HG02588 (cell line): Measurements from ENCODE around the gene ACER3.
"Not testable (repeated sequence)": the region's sequence is repeated elsewhere in the genome, so short reads cannot be mapped to it uniquely, and the experiment has no call there.

ENCODE experiments used
- ATAC-seq: cut with Tn5 transposase; IDR thresholded peaks from one replicate; pipeline ENCODE4 v1.9.1; 2021; ENCODE audit warnings: mild to moderate bottlenecking, moderate library complexity; ENCODE audit not compliant: unreplicated experiment

The ACER3 gene

GRCh38 chr11:76835928-76836612, 24.6 kb upstream of the ACER3 start:
- no peak for ATAC-seq

GRCh38 chr11:76836613-76837291, 24.0 kb upstream of the ACER3 start:
- no peak for ATAC-seq

DNA sequence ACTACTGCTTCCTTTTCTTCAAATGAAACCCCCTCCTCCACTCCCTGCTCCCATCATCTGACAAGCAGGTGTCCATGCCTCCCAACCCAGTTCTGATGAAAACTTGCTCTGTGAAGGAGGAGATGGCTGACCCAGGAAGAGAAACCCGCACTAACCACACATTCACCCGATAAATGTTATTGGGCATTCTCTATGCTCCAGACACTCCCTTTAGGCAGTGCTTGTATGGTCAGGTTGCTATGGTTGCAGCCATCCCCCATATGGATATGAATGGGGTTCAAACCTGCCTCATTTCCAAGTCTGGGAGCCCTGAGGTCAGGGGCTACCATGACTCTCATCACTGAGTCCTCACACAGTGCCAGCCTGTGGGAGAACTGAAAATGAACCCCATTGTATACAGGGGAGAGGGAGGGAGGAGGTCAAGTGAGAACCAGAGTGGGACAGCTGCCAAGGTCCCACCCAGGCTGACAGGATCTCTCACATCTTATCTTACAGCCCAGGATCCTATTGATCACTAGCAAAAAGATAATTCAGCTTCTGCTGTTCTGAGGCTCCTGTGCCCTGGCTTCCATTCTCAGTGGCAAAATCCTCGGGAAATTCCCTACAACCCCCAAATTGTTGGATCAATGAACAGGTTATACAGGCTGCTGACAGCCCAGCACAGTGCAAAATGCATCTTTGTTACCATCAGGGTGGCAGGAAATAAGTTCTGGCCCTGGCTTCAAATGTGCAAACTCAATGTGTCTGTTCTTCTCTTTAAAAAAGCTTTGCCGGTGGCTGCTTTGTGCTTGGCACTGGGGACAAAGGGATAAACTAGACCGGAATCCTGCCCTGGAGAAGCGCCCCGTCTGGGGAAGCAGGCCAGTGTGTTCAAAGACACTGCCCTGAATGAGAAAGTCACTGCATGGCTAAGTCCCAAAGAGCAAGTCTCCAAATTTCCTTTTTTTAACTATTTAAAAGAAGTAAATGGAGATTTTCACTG, 22.7 kb upstream of the ACER3 start:
- no peak for ATAC-seq

DNA sequence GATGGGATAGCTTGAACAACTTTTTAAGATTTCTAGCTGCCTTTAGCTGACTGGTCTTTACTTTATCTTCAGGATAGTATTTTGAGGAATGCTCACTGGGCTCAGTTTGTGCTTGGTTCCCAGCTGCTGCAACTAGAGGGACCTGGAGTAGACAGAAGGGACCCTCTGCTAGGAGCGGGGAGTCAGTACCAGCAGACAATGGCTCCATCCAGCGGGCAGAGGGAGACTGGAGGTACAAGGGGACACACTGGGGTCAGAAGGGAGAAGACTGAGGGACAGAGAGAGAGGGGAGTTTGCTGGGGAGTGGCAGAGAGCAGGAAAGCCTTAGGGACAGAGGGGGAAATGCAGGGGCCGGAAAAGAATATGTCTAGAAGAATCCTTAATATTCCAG, 22.0 kb upstream of the ACER3 start:
- ATAC-seq = no peak

- no peak for ATAC-seq
These were observed 21.4 kb upstream of the ACER3 start for GRCh38 chr11:76839311-76839710.

DNA sequence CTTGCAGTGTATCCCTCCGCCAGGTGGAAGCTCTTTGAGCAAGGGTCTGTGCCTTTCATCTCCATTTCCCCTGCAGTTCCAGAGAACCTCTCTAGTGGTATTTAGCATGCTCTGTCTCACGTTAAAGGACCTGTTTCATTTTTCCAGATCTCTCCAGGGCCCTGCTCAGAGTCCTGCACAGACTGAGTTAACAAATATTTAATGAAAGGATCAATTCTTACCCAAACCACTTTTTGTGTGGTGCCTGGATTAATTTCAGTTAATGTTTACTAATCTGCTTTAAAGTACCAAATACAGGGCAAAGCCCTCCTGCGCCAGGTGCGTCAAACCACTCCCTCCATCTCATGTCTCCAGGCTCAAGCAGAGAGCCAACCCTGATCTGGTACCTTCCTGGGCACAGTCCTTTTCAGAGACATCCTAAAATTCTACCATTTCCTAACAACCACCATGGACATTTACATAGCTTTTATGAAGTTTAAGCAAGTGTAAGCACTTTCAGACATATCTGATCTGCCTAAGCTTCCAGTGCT, 18.7 kb upstream of the ACER3 start:
- ATAC-seq = no peak

DNA sequence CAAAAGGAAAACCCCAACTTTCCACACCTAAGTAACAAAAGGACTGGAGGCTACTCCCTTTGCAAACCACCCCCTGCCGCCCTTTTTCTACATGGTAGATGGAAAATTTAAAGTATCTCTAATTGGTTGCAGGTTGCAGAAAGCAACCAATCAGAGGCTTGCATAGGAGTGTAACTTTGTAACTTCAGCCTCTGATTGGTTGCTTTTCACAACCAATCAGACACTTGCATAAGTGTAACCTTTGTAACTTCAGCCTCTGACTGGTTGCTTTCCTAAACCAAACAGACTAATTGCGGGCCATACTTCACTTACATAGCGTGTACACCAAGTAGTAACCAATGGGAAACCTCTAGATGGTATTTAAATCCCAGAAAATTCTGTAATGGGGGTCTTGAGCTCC, 16.8 kb upstream of the ACER3 start:
- ATAC-seq = no peak

DNA sequence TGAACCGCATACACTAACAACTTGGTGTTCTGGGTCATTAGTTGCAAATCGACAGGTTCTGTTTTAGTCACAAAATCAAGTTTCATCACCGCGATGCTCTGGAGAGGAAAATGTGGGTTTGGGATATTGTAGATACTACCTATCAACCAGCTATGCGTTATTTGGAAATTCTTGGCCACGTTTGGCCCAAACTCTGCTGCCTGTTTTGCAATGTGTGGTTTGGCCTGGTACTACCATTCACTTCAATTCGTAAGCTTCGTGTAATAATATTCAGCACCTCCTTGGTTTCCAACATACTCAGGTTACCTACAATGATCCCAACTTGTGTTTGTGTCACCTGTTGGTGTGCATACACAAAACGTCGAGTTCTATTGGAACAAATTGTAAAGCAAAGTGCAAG, 16.2 kb upstream of the ACER3 start:
- no peak for ATAC-seq

GRCh38 chr11:76845069-76845468, 15.6 kb upstream of the ACER3 start:
- ATAC-seq = no peak

- no peak for ATAC-seq
These were observed 14.3 kb upstream of the ACER3 start for GRCh38 chr11:76846441-76846840.

DNA sequence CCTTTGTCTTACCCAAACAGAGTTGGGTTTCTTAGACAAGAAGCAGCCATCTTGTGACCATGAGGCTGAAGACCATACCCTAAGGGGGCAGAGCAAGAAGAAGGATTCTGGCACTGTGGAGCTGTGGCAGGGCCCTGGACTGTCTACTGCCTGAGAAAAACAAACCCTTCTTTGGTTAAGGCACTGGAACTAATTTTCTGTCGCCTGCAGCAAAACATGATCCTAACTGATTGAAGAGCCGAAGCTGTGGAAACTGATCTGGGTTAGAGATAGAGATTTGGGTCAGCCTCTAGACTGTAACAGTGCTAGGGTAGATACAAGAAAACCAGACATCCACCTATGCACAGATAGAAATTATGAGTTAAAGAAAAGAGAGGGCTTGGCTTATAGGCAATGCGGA, 11.3 kb upstream of the ACER3 start:
- ATAC-seq = no peak

- ATAC-seq = no peak
These were observed 10.6 kb upstream of the ACER3 start for GRCh38 chr11:76850130-76850529.

DNA sequence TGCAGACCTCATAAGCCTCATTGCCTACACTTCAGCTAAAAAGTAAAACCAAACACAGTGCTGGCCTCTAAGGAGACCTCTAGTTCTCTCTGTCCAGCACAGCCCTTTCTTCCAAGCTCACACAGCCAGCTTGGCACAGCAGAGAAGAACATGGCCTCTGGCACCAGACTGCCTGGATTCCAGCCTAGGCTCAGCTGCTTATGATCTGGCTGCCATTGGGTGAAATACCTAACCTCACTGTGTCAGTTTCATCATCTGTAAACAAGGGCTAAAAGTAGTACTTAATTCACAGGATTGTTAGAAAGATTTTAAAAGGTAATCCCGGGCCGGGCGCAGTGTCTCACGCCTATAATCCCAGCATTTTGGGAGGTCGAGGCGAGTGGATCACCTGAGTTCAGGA, 9.9 kb upstream of the ACER3 start:
- ATAC-seq = no peak

DNA sequence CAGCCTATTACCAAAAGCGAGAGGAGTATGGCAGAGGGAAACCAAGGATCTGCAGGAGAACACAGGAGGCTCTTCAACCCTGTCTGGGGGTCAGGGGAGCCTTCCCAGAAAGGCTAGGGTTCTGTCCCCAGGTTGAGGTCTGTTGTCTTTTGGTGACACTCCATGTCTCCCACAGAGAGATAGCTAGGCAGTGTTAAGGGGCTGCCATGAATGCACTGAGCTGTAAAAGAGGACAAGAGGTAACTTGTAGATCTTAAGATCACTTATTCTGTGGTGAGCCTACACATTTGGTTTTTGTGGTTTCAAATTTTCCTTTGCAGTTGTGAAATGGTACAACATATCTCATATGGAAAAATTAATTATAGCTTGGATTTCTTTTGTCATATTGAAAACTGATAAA, 6.0 kb upstream of the ACER3 start:
- ATAC-seq = no peak

- not testable (repeated sequence) for ATAC-seq
These were observed 5.0 kb upstream of the ACER3 start for GRCh38 chr11:76855670-76856069.

DNA sequence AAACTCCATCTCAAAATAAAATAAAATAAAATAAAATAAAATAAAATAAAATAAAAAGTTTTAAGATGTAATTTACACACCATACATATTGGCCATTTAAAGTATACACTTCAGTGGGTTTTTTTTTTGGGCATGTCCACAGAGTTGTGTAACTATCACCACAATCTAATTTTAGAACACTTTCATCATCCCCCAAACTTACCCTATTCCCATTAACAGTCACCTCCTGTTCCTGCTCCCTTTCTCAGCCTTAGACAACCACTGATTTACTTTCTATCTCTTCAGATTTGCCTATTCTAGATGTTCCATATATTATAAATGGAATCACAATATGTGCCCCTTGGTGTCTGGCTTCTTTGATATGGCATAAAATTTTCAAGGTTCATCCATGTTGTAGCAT, 4.6 kb upstream of the ACER3 start:
- ATAC-seq = no peak

DNA sequence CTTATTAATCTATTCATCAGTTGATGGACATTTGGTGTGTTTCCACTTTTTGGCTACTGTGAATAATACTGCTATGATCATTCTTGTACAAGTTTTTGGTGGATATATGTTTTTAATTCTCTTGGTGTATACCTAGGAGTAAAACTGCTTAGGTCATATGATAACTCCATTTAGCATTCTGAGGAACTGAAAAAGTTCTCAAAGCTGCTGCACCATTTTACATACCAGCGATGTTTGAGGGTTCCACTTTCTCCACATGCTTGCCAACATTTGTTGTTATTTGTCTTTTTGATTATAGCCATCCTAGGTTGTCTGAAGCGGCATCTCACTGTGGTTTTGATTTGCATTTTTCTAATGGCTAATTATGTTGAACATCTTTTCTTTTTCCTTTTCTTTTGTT, 4.1 kb upstream of the ACER3 start:
- ATAC-seq = no peak

DNA sequence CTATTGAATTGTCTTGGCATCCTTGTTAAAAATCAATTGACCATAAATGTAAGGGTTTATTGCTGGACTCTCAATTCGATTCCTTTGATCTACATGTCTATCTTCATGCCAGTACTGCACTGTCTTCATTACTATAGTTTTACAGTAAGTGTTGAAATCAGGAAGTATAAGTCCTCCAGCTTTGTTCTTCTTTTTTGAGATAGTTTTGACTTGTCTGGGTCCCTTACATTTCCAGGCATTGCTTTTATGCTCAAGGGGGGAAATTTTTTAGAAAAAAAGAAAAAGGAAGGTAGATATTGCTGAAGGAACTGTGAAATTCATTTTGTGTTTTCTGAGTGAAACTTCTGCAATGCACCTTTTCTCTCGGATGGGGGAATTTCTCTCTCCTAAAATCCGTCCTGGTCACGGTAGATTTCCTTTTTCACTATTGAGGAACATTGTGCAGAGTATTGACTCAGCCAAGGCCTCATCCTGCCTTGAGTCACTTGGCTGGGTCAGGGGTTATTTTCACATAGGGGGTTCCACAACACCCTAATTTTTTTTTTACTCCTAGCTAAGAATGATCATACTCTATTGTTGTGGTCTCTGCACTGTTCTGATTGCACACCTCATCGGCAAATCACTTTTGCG, 2.8 kb upstream of the ACER3 start:
- no peak for ATAC-seq

DNA sequence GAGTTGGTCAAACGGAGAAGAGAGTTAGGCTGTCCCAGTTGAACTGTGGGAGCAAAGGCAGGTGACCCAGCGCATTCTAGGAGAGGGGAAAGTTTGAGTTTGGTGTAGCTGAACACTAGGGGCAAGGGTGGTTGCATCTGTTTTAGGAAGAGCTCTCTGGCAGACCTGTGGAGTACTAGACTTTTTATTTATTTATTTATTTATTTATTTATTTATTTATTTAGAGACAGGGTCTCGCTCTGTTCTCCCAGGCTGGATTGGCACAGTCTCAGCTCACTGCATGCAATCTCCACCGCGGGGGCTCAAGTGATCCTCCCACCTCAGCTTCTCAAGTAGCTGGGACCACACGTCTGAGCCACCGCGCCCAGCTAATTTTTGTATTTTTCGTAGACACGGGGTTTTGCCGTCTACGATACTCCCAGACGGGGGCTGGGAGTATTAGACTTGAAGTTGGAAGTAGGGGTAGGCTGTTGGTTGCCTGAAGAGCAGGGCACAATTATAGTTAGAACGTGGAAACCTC, 950 bp upstream of the ACER3 start:
- ATAC-seq = no peak

- no peak for ATAC-seq
These were observed 804 bp downstream of the ACER3 start for GRCh38 chr11:76861490-76861953.

- not testable (repeated sequence) for ATAC-seq
These were observed 2.1 kb downstream of the ACER3 start for GRCh38 chr11:76862794-76863193.
